SK-N-SH (cell line): ENCODE data around the gene MOGAT3.

Source experiments
- CTCF ChIP-seq: fragments of 200-600 bp; sonication (generic); IDR thresholded peaks from 2 replicates; pipeline ENCODE4 v1.6.1; 2017; ENCODE audit warnings: antibody characterized with exemption, mild to moderate bottlenecking, moderate library complexity
- ELF1 ChIP-seq: IDR thresholded peaks from 2 replicates; pipeline ENCODE4 v1.4.0; 2012
- EZH2phosphoT487 ChIP-seq: fragments of 200-600 bp; sonication (generic); IDR thresholded peaks from 2 replicates; pipeline ENCODE4 v1.6.1; 2017; ENCODE audit warnings: low read depth, mixed run types, mild to moderate bottlenecking, antibody characterized with exemption, moderate library complexity, borderline replicate concordance
- FOXJ3 ChIP-seq: sonication (generic); formaldehyde crosslinking; IDR thresholded peaks from 2 replicates; pipeline ENCODE4 v1.5.1; 2020; ENCODE audit warnings: mild to moderate bottlenecking, missing genetic modification reagents
- GABPA ChIP-seq: IDR thresholded peaks from 2 replicates; pipeline ENCODE4 v1.4.0; 2012; ENCODE audit warnings: low read depth, mild to moderate bottlenecking
- MAX ChIP-seq: IDR thresholded peaks from 2 replicates; pipeline ENCODE4 v1.4.0; 2012; ENCODE audit warnings: low read depth
- POLR2AphosphoS5 ChIP-seq: IDR thresholded peaks from 2 replicates; pipeline ENCODE4 v1.6.1; 2012; ENCODE audit warnings: low read depth, low read length
- RCOR1 ChIP-seq: fragments of 150-350 bp; IDR thresholded peaks from 2 replicates; pipeline ENCODE4 v1.6.1; 2017; ENCODE audit warnings: antibody characterized with exemption, low read length
- TAF1 ChIP-seq: IDR thresholded peaks from 2 replicates; pipeline ENCODE4 v1.6.1; 2012; ENCODE audit warnings: low read depth, mild to moderate bottlenecking, low read length, moderate library complexity, borderline replicate concordance
- TF ChIP-seq, protein P1 (sequence below): IDR thresholded peaks from 2 replicates; pipeline ENCODE4 v1.4.0; 2012; ENCODE audit warnings: low read depth, borderline replicate concordance

DNA sequence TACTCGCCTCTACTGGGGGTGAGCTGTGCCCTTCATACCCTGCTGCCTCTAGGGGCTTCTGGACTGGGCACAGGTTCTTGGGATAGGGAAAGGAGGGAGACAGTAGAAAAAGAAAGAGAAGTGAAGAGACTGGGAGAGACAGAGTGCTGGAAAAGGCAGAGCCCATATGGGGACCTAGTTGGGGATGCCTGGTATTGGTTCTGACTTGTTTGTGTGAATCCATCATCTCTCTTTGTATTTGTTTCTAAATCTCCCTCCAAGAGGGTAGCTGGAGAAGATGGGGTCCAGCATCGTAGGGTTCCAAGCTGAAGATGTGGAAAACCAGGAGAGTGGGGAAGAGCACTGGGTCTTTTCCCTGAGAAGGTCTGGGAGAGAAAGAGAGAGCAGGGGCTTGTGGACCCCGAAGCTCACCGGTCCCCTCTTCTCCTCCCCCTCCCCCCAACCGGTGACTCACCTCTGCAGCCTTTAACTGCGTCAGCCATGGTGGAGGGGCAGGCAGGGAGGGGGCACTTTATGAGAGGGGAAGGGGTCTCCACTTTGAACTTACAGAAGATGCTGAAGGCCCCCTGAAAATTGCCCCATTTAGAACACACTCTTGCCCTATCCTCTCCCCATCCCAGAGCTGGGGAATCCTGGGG is 32.3 kb downstream of the MOGAT3 start:
- TF ChIP-seq CTCF (peak; percentile 11), ELF1 (no peak), GABPA (no peak), EZH2phosphoT487 (no peak), FOXJ3 (no peak), MAX (no peak), RCOR1 (no peak), POLR2AphosphoS5 (no peak; the same call in 1 of the 2 replicates), TAF1 (no peak)
- TF ChIP-seq, protein P1, sequence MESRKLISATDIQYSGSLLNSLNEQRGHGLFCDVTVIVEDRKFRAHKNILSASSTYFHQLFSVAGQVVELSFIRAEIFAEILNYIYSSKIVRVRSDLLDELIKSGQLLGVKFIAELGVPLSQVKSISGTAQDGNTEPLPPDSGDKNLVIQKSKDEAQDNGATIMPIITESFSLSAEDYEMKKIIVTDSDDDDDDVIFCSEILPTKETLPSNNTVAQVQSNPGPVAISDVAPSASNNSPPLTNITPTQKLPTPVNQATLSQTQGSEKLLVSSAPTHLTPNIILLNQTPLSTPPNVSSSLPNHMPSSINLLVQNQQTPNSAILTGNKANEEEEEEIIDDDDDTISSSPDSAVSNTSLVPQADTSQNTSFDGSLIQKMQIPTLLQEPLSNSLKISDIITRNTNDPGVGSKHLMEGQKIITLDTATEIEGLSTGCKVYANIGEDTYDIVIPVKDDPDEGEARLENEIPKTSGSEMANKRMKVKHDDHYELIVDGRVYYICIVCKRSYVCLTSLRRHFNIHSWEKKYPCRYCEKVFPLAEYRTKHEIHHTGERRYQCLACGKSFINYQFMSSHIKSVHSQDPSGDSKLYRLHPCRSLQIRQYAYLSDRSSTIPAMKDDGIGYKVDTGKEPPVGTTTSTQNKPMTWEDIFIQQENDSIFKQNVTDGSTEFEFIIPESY = no peak
